Left hindlimb (tissue), 1 donor: Measurements from ENCODE around the gene PPP1R14B.

Experiments
- DNase-seq: peaks from one replicate; pipeline ENCODE4 v3.0.0-alpha.2; 2018

The PPP1R14B gene

DNA sequence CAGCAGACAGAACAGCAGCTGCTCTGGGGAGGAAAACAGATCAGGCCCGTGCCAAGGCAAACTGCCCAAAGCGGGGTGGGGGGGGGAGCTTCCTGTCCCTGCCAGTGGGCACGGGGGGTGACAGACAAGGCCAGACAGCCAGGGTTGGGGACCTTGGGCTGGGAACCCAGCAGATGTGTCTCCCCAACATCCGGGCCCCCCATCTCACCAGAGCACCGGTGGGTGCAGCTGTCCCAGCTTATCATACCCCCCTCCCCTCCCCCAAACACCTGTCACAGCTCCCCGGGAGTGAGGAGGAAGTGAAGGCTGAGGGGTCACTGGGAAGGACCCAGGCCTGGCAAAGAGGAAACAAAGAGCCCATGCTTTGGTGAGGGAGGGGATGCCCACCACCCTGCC is 1.3 kb downstream of the PPP1R14B start:
- peak; percentile 81 for DNase-seq

- DNase-seq: no peak
Observed at GRCh38 chr11:64244966-64245365, 1.8 kb downstream of the PPP1R14B start.

DNA sequence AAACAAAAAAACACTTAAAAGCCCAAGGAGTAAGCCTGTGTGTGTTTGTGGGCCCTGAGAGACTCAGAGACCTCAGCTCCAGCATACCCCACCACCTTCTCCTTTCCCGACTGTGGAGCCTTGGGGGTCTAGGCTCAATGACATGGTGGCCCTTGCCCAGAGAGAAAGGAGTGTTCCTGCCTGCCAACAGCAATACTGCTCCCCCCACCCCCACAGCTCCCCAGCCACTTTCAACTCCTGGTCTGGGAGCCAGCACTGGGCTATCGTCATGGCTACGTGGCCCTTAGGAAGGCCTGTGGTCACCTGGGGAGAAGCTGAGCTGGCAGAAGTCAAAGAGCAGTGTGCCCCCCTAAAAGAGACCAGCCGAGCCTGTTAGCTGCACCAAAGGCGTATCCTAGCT is 2.6 kb downstream of the PPP1R14B start:
- DNase-seq: no peak

GRCh38 chr11:64243236-64243854 is 3.4 kb downstream of the PPP1R14B start:
- no peak for DNase-seq

- peak; percentile 77 for DNase-seq
Observed at GRCh38 chr11:64241491-64242374, 5.0 kb downstream of the PPP1R14B start.

DNA sequence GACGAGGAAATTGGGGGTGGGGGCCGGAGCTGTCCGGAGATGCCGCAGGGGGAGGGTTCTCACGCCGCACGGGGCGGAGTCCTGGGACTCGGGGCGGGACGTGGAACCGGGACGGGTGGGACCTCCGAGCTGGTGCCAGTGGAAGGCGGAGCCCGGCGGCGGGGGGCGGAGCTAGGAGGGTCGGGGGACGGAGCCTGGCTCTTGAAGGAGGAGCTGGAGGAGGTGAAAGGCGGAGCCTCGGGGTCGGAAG is 5.6 kb downstream of the PPP1R14B start:
- peak; percentile 100 for DNase-seq

DNA sequence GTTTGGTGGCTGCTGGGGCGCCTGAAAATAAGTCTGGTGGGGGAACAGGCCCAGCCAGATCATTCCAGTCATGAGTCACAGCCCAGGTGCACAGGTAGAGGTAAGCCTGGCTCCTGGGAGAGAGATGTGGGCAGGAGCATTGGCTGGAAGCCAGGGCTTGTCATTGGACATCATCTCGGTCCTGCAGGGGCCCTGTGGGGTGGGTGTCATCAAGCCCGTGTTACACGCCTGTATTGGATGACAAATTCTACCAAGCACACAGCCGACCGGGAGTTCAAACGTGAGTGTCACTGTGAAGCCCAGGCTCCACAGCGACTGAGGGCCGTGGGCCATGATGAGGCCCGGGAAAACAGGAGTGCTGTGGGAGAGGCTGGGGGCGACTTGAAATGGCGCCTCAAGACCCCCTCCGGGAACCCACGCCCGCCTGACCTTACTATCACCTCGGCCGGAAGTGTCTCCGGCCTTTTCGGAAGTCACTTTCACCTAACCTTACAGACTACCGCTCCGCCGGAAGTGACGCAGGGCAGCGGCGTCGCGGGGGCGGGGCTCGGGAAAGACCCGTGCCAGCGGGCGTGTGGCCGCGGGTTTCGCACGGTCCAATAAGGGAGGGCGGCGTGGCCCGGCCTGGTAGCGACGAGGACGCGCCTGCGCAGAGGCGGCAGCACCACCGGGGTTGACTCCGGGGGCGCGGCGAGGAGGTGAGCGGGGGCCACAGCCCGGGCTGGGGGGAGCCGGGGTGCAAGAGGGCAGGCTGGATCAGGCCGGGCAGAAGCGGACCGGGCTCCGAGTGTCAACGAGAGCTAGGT is 6.1 kb downstream of the PPP1R14B start, which contains the start of gene FKBP2:
FKBP2 (plus strand) TSS at position 661 of the 806 bp plus-strand sequence. CDS start 1,293 bp downstream, outside the sequence.
- peak; percentile 99 for DNase-seq

GRCh38 chr11:64239662-64240434 is 6.9 kb downstream of the PPP1R14B start:
- no peak for DNase-seq

DNA sequence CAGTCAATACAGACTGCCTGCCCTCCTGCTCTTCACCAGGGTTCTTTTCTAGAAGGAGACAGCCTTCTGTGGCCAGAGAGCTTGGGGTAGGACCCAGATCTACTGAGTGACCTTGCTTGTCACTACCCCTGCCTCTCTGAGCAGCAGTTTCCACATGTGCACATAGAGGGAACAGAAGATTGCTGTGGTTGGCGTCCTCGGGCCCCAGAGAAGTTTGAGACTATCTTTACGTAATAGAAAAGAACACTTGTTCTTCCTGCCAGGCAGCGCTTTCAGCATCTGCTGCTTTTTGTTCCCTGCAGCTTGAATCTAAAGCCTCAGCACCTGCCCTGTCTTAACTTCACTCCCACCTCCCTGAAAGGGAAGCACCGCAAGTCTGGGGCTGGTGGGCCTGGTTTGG is 7.7 kb downstream of the PPP1R14B start:
- no peak for DNase-seq

DNA sequence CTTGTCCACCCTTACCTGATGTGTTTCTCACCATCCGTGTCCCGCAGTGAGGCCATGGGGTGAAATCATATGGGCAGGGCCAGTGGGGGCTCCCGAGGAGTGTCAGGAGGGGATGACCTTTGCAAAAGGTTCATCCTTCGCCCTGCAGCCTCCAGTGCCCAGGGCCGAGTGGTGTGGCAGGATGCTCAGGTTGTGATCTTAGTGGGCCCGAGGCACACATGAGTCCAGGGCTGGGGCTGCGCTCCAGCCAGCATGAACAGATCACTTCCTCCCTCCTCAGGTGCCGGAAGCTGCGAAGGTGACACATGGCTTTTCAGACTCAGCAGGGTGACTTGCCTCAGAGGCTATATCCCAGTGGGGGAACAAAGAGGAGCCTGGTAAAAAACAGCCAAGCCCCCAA is 8.7 kb downstream of the PPP1R14B start:
- DNase-seq: no peak

DNA sequence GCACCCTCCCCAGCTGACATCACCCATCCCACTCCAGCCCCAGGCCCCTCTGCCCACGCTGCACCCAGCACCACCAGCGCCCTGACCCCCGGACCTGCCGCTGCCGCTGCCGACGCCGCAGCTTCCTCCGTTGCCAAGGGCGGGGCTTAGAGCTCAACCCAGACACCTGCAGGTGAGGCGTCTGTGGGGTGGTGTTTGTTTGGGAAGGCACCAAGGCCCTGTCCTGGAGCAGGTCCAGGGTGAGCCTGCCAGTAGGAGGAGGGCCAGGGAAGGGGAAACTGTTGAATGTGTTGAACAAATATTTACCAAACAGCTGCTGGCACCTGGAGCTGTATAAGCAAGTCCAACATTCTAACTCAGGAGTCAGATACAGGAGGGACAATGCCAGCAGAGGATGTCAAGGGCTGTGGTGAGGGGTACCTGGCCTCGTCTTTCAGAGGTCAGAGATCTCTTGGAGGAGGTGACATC is 9.2 kb downstream of the PPP1R14B start:
- DNase-seq: no peak

- no peak for DNase-seq
Observed at GRCh38 chr11:64235437-64236161, 11.1 kb downstream of the PPP1R14B start.

- DNase-seq: no peak
Observed at GRCh38 chr11:64234647-64235379, 11.9 kb downstream of the PPP1R14B start.

DNA sequence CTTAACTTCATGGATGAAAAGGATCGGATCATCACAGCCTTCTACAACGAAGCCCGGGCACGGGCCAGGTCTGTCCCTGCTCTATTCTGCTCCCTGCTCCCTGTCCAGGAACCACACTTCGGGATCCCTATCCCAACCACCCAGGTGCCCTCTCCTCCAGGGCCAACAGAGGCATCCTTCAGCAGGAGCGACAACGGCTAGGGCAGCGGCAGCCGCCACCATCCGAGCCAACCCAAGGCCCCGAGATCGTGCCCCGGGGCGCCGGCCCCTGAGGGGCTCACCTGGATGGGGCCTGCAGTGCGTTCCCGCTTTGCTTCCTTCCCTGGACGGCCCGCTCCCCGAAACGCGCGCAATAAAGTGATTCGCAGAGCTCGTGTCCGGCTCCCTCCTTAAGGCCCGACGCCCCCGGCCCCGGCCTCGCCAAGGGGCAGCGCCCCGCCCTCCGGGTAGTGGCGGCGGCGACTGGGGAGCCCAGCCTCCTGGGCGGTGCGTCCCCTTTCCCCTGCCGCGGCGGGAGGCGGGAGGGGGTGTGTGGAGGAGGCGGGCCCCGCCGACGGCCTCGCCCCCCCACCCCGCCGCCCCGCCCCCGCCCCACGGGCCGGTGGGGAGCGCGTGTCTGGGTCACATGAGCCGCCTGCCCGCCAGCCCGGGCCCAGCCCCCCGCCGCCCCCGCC is 12.7 kb downstream of the PPP1R14B start, which contains the start of gene VEGFB:
VEGFB (plus strand) TSS at position 672 of the 674 bp plus-strand sequence. CDS start 250 bp downstream, outside the sequence.
- DNase-seq: peak; percentile 81

- no peak for DNase-seq
Observed at GRCh38 chr11:64232967-64233315, 13.8 kb downstream of the PPP1R14B start.

- no peak for DNase-seq
Observed at GRCh38 chr11:64232182-64232966, 14.4 kb downstream of the PPP1R14B start.

DNA sequence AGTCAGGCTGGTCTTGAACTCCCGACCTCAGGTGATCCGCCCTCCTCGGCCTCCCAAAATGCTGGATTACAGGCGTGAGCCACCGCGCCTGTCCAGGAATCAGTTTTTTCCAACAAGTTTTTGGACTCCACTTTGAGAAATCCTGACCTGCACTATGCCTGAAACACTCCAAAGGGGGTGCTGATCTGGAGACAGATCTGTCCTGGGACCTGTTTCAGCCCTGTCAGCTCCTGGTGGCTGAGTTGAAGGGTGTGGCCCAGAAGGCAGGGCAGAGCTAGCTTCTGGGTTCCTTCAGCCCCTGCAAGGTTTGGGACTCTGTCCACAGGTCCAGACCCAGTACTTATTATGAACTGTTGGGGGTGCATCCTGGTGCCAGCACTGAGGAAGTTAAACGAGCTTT is 15.2 kb downstream of the PPP1R14B start:
- DNase-seq: no peak

- DNase-seq: no peak
Observed at GRCh38 chr11:64230985-64231365, 15.8 kb downstream of the PPP1R14B start.

GRCh38 chr11:64230171-64230984 is 16.4 kb downstream of the PPP1R14B start, which contains the start of gene DNAJC4:
DNAJC4 (plus strand) TSS chr11:64230548; CDS start chr11:64230855, 307 bp downstream.
- peak; percentile 92 for DNase-seq
